ENCODE measurements around the gene ABHD3.
"Not testable (repeated sequence)": the region's sequence is repeated elsewhere in the genome, so short reads cannot be mapped to it uniquely, and the experiment has no call there.

The ABHD3 gene

GRCh38 chr18:21704603-21705364, at the start of gene ABHD3:
Gene ABHD3 (minus strand): TSS chr18:21704774. CDS start chr18:21704665, 109 bp downstream.
- peak; percentile 53 for DNase-seq (ENCODE audit: low read depth)

- DNase-seq (ENCODE audit: low read depth), result no peak
Observed at GRCh38 chr18:21747764-21748693, 43.5 kb upstream of the ABHD3 start.

- DNase-seq (ENCODE audit: low read depth), result no peak
Observed at GRCh38 chr18:21747268-21747667, 42.7 kb upstream of the ABHD3 start.

- no peak for DNase-seq (ENCODE audit: low read depth)
Observed at GRCh38 chr18:21745231-21745630, 40.7 kb upstream of the ABHD3 start.

GRCh38 chr18:21743166-21743832, 38.7 kb upstream of the ABHD3 start:
- DNase-seq (ENCODE audit: low read depth), result no peak

GRCh38 chr18:21742315-21742687, 37.7 kb upstream of the ABHD3 start:
- DNase-seq (ENCODE audit: low read depth), result no peak

- no peak for DNase-seq (ENCODE audit: low read depth)
Observed at GRCh38 chr18:21741562-21742314, 37.2 kb upstream of the ABHD3 start.

GRCh38 chr18:21741312-21741561, 36.7 kb upstream of the ABHD3 start:
- no peak for DNase-seq (ENCODE audit: low read depth)

GRCh38 chr18:21740538-21741311, 36.2 kb upstream of the ABHD3 start, which contains the start of gene MIB1:
Gene MIB1 (plus strand): TSS chr18:21740792. CDS start chr18:21741584, 792 bp downstream.
- DNase-seq (ENCODE audit: low read depth), result peak; percentile 93

- no peak for DNase-seq (ENCODE audit: low read depth)
Observed at GRCh38 chr18:21739604-21740537, 35.3 kb upstream of the ABHD3 start.

- not testable (repeated sequence) for DNase-seq (ENCODE audit: low read depth)
Observed at GRCh38 chr18:21736926-21737325, 32.4 kb upstream of the ABHD3 start.

- no peak for DNase-seq (ENCODE audit: low read depth)
Observed at GRCh38 chr18:21735452-21736015, 31.0 kb upstream of the ABHD3 start.

- DNase-seq (ENCODE audit: low read depth), result no peak
Observed at GRCh38 chr18:21733011-21733410, 28.4 kb upstream of the ABHD3 start.

GRCh38 chr18:21727702-21728101, 23.1 kb upstream of the ABHD3 start:
- no peak for DNase-seq (ENCODE audit: low read depth)

- no peak for DNase-seq (ENCODE audit: low read depth)
Observed at GRCh38 chr18:21725201-21725600, 20.6 kb upstream of the ABHD3 start.

- no peak for DNase-seq (ENCODE audit: low read depth)
Observed at GRCh38 chr18:21722687-21723086, 18.1 kb upstream of the ABHD3 start.

- DNase-seq (ENCODE audit: low read depth), result no peak
Observed at GRCh38 chr18:21714474-21714873, 9.9 kb upstream of the ABHD3 start.

GRCh38 chr18:21707130-21707529, 2.6 kb upstream of the ABHD3 start:
- DNase-seq (ENCODE audit: low read depth), result not testable (repeated sequence)

GRCh38 chr18:21706386-21706865, 1.9 kb upstream of the ABHD3 start:
- no peak for DNase-seq (ENCODE audit: low read depth)
